Measurements from ENCODE around the gene TRAF3. TPM values are rescaled to one million over a fixed set of nuclear protein-coding genes. Genes with fewer than 3 reads are reported as not detected.

The TRAF3 gene
- total RNA-seq, 2 experiments from 2014 or later, result 39.1 to 40.2 TPM

DNA sequence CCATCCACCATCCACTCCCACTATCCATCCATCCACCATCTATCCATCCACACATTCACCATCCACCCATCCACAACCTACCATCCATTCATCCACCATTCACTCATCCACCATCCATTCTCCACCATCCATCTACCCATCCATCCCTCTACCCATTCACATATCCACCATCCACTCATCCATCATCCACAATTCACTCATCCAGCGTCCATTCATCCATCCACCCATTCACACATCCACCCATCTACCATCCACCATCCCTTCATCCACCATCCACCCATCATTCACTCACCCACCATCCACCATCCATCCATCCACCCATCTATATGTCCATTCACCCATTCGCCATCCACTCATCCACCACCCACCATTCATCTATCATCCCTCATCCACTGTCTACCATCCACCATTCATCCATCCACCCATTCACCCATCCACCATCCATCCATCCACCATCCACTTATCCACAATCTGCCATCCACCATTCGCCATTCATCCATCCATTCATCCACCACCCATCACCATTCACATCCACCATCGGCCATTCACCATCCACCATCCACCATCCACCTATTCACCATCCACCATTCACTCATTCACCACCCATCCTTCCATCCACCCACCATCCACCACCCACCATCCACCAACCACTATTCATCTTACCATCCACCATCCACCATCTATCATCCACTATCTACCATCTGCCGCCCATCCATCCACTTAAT is 143.2 kb downstream of the TRAF3 start:
- intact Hi-C loops (cut with micrococcal nuclease), result no loop called here
- Mint-ChIP-seq H3K36me3 (ENCODE audit: low read depth) (no peaks in the 10 kb centered on the region), H3K4me3 (no peak overlapping the region), H3K27me3 (peaks cover 11% of the 10 kb centered on the region), H3K27ac (no peak overlapping the region), H3K4me1 (ENCODE audit: low read depth) (peaks cover 7% of the 10 kb centered on the region), H3K9me3 (no peaks in the 10 kb centered on the region)
- ATAC-seq (no peak), DNase-seq (no peak)
- ChIA-PET CTCF (no interaction called here), POLR2A (no interaction called here)
- TF ChIP-seq, protein P1, sequence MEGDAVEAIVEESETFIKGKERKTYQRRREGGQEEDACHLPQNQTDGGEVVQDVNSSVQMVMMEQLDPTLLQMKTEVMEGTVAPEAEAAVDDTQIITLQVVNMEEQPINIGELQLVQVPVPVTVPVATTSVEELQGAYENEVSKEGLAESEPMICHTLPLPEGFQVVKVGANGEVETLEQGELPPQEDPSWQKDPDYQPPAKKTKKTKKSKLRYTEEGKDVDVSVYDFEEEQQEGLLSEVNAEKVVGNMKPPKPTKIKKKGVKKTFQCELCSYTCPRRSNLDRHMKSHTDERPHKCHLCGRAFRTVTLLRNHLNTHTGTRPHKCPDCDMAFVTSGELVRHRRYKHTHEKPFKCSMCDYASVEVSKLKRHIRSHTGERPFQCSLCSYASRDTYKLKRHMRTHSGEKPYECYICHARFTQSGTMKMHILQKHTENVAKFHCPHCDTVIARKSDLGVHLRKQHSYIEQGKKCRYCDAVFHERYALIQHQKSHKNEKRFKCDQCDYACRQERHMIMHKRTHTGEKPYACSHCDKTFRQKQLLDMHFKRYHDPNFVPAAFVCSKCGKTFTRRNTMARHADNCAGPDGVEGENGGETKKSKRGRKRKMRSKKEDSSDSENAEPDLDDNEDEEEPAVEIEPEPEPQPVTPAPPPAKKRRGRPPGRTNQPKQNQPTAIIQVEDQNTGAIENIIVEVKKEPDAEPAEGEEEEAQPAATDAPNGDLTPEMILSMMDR (IDR thresholded peaks at IDR 0.05), result no peak

DNA sequence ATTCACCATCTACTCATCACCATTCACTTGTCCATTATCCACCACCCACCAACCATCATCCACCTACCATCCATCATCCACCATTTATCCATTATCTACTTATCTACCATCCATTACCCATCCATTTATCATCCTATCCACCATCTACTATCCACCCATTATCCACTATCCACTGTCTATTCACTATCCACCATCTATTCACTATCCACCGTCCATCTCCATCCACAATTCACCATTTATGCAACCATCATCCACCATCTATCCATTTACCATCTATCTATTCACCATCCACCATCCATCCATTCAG is 143.7 kb downstream of the TRAF3 start:
- H3K4me3 Mint-ChIP-seq, result no peak overlapping the region
- peaks cover 13% of the 10 kb centered on the region for H3K27me3 Mint-ChIP-seq
- no peak for ATAC-seq
- TF ChIP-seq, protein P1 (IDR thresholded peaks at IDR 0.05), result no peak
- H3K36me3 Mint-ChIP-seq (ENCODE audit: low read depth), result no peaks in the 10 kb centered on the region
- DNase-seq, result no peak
- no peak overlapping the region for H3K27ac Mint-ChIP-seq
- no peaks in the 10 kb centered on the region for H3K9me3 Mint-ChIP-seq
- peaks cover 7% of the 10 kb centered on the region for H3K4me1 Mint-ChIP-seq (ENCODE audit: low read depth)
- ChIA-PET POLR2A (no interaction called here), CTCF (no interaction called here)
- intact Hi-C loops (cut with micrococcal nuclease), result no loop called here

DNA sequence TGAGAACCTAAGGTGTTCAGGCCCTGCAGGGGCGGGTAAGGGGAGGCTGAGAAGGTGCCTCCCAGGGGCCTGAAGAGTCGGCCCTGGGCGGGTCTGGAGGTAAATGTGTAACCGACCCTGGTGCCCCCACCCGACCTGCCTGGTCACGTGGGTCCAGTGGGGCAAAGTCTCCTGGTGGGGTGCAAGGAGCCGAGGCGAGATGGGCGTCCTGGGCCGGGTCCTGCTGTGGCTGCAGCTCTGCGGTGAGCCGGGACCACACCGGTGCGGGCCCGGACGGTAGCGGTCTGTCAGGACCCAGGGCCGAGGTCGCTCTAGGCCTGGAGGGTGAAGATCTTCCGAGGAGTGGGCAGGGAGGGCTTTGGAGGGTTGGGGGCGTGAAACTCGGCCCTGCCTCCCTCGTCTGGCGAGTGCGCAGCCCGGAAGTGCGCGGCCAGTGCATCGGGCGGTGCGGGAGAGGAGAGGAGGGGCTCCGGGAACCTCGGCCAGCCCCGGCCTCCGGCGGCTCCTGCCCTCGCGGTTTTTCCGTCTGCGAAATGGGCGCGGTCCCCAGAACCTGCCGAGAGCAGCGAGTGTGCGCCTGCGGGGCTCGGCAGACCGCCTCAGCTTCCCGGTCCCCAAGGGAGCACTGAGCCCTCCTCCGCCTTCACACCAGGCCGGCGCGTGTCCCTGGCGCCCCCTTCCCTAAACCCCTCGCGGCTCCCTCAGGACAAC is 145.4 kb downstream of the TRAF3 start, which contains the start of gene AMN:
AMN (plus strand) TSS at position 174 of the 711 bp plus-strand sequence; CDS start at position 200, 26 bp downstream.
- CTCF ChIA-PET, result interaction anchor here (1.4 kb wide), 1 partner anchor 8 kb away, joined by 3 read pairs; no protein-coding TSS in a partner anchor
- DNase-seq, result peak; percentile 39
- POLR2A ChIA-PET, result interaction anchor here (0.5 to 0.8 kb wide), 2 partner anchors 193 to 211 kb away, joined by 3 read pairs; no protein-coding TSS in a partner anchor

DNA sequence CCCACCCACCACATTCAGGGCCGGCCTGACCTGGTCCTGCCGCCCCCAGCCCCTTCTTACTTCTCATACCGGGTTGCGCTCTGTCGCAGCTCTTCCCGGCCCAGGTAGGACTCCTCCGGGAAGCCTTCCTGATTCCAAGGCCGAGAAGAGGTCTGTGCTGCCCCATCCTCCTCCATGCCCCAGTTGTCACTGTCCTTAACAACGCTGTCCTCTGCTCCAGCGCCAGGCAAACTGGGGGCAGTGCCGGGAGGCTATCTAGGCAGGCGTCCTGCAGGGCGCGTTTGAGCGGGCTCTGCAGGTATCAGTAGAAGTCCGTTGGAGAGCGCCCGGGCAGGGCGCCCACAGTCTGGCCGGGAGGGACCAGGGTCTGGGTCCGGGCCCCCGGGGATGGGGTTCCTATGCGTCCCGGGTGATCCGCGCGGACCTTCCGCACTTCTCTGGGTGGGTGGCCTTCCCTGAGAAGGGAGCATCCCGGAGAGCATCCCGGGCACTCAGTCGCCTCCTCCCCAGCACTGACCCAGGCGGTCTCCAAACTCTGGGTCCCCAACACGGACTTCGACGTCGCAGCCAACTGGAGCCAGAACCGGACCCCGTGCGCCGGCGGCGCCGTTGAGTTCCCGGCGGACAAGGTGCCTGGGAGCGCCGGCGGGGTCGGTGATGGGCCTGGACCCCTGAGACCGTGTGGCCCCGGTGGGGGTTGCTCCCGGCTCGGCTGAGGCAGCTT is 146.1 kb downstream of the TRAF3 start:
- Mint-ChIP-seq H3K4me1 (ENCODE audit: low read depth) (peaks cover 9% of the 10 kb centered on the region), H3K4me3 (no peak overlapping the region), H3K27me3 (peaks cover 23% of the 10 kb centered on the region), H3K36me3 (ENCODE audit: low read depth) (no peaks in the 10 kb centered on the region), H3K27ac (no peak overlapping the region), H3K9me3 (no peaks in the 10 kb centered on the region)
- ATAC-seq (no peak), DNase-seq (no peak)
- TF ChIP-seq, protein P1 (IDR thresholded peaks at IDR 0.05), result no peak
- intact Hi-C loops (cut with micrococcal nuclease), result no loop called here
- ChIA-PET POLR2A (interaction anchor here (0.8 kb wide), 1 partner anchor 192 kb away, joined by 3 read pairs; no protein-coding TSS in a partner anchor), CTCF (interaction anchor here (0.9 kb wide), 1 partner anchor 149 kb away, joined by 3 read pairs; no protein-coding TSS in a partner anchor)

More for the DNA sequence above, 145.4 kb downstream of the TRAF3 start, which contains the start of gene AMN:
- intact Hi-C loops (cut with micrococcal nuclease), result no loop called here
- Mint-ChIP-seq H3K9me3 (no peaks in the 10 kb centered on the region), H3K27ac (no peak within 1 kb of the TSS), H3K36me3 (ENCODE audit: low read depth) (no peaks in the 10 kb centered on the region), H3K4me3 (no peak within 1 kb of the TSS), H3K4me1 (ENCODE audit: low read depth) (peaks cover 7% of the 10 kb centered on the region), H3K27me3 (peaks cover 22% of the 10 kb centered on the region)
- peak; percentile 35 for ATAC-seq
- TF ChIP-seq, protein P1 (IDR thresholded peaks at IDR 0.05), result no peak
